Smooth muscle cell (in vitro differentiated cells): ENCODE results near the gene IL12RB1. TPM values are rescaled to one million over a fixed set of nuclear protein-coding genes. Genes with fewer than 3 reads are reported as not detected.

Experiments
- DNase-seq: peaks from one replicate; lab custom pipeline; 2025; ENCODE audit not compliant: unreplicated experiment; lab: John Stamatoyannopoulos, UW
- H2AFZ ChIP-seq: fragments of 200-600 bp; sonication (generic); 2 replicates; pipeline ENCODE4 v1.6.0; 2016; ENCODE audit warnings: antibody characterized with exemption, low read depth, mild to moderate bottlenecking
- H3F3A ChIP-seq: fragments of 200-600 bp; sonication (generic); 2 replicates; pipeline ENCODE4 v1.6.0; 2017; ENCODE audit warnings: antibody characterized with exemption, low read depth
- H3K27ac ChIP-seq: fragments of 200-600 bp; sonication (generic); 2 replicates; pipeline ENCODE4 v1.5.1; 2016; ENCODE audit warnings: low read depth, mild to moderate bottlenecking
- H3K27me3 ChIP-seq: fragments of 200-600 bp; sonication (generic); 2 replicates; pipeline ENCODE4 v1.6.1; 2016; ENCODE audit warnings: low read depth, mild to moderate bottlenecking
- H3K36me3 ChIP-seq: fragments of 200-600 bp; sonication (generic); 2 replicates; pipeline ENCODE4 v1.5.1; 2016; ENCODE audit warnings: low read depth
- H3K4me1 ChIP-seq: fragments of 200-600 bp; sonication (generic); 2 replicates; pipeline ENCODE4 v1.5.1; 2016; ENCODE audit warnings: low read depth
- H3K4me2 ChIP-seq: fragments of 200-600 bp; sonication (generic); 2 replicates; pipeline ENCODE4 v1.6.0; 2016; ENCODE audit warnings: mild to moderate bottlenecking
- H3K4me3 ChIP-seq: fragments of 200-600 bp; sonication (generic); 2 replicates; pipeline ENCODE4 v1.5.1; 2016; ENCODE audit warnings: mild to moderate bottlenecking
- H3K79me2 ChIP-seq: fragments of 200-600 bp; sonication (generic); 2 replicates; pipeline ENCODE4 v1.6.0; 2016; ENCODE audit warnings: low read depth, mild to moderate bottlenecking
- H3K9ac ChIP-seq: fragments of 200-600 bp; sonication (generic); 2 replicates; pipeline ENCODE4 v1.6.0; 2016; ENCODE audit warnings: low read depth
- H3K9me3 ChIP-seq: fragments of 200-600 bp; sonication (generic); replicated peaks from 2 replicates; pipeline ENCODE4 v1.5.1; 2016; ENCODE audit warnings: low read depth
- H4K20me1 ChIP-seq: fragments of 200-600 bp; sonication (generic); 2 replicates; pipeline ENCODE4 v1.6.0; 2016; ENCODE audit warnings: low read depth
- WGBS: methylation state at CpG from one replicate; pipeline ENCODE4 v1.1.7; 2016; ENCODE audit warnings: low lambda C conversion rate; 5-methylcytosine and 5-hydroxymethylcytosine counted together
- polyA plus RNA-seq: library from polyadenylated mRNA; unstranded; fragments of >200 nt; fragmentation: Nextera tagmentation; extraction: Ambion mirVana; gene quantifications from 2 replicates; pipeline ENCODE4 v1.2.1, GENCODE V29; 2016
- total RNA-seq: library from RNA; depleted of rRNA; stranded (reverse); fragments of >200 nt; gene quantifications from 2 replicates; pipeline ENCODE4 v1.2.3, GENCODE V29; 2014
- TF ChIP-seq, protein P1 (sequence below): fragments of 200-600 bp; sonication (generic); IDR thresholded peaks from 2 replicates; pipeline ENCODE4 v1.5.1; 2017; ENCODE audit warnings: borderline replicate concordance, mild to moderate bottlenecking, antibody characterized with exemption; ENCODE audit not compliant: insufficient read depth, poor library complexity, severe bottlenecking

The IL12RB1 gene
- total and polyA plus RNA-seq, 2 experiments from 2014 or later = not detected

DNA sequence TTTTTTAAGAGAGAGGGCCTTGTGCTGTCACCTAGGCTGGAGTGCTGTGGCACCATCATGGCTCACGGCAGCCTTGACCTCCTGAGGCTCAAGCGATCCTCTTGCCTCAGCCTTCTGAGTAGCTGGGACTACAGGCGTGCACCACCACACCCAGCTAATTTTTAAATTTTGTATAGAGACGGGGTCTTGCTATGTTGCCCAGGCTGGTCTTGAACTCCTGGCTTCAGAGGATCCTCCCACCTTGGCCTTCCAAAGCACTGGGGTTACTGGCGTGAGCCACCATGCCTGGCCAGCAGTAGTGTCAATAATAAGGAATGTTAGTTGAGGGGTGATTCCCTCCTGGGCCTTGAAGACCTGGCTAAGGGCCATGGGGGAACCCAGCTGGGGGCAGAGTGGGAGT, 34.4 kb upstream of the IL12RB1 start:
- WGBS = 100% methylated on average over 5 of the region's 5 CpGs
- Histone ChIP-seq H3K4me1 (peaks cover 6% of the 10 kb centered on the region), H3K36me3 (no peaks in the 10 kb centered on the region), H4K20me1 (peaks cover 13% of the 10 kb centered on the region), H3K4me3 (no peak overlapping the region), H3K79me2 (no peaks in the 10 kb centered on the region), H3K9ac (no peak overlapping the region), H3K27ac (no peak overlapping the region), H3K27me3 (no peaks in the 10 kb centered on the region), H2AFZ (no peak overlapping the region), H3F3A (peaks cover 3% of the 10 kb centered on the region), H3K9me3 (no peaks in the 10 kb centered on the region), H3K4me2 (no peak overlapping the region)
- TF ChIP-seq, protein P1, sequence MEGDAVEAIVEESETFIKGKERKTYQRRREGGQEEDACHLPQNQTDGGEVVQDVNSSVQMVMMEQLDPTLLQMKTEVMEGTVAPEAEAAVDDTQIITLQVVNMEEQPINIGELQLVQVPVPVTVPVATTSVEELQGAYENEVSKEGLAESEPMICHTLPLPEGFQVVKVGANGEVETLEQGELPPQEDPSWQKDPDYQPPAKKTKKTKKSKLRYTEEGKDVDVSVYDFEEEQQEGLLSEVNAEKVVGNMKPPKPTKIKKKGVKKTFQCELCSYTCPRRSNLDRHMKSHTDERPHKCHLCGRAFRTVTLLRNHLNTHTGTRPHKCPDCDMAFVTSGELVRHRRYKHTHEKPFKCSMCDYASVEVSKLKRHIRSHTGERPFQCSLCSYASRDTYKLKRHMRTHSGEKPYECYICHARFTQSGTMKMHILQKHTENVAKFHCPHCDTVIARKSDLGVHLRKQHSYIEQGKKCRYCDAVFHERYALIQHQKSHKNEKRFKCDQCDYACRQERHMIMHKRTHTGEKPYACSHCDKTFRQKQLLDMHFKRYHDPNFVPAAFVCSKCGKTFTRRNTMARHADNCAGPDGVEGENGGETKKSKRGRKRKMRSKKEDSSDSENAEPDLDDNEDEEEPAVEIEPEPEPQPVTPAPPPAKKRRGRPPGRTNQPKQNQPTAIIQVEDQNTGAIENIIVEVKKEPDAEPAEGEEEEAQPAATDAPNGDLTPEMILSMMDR = no peak
- DNase-seq = no peak

DNA sequence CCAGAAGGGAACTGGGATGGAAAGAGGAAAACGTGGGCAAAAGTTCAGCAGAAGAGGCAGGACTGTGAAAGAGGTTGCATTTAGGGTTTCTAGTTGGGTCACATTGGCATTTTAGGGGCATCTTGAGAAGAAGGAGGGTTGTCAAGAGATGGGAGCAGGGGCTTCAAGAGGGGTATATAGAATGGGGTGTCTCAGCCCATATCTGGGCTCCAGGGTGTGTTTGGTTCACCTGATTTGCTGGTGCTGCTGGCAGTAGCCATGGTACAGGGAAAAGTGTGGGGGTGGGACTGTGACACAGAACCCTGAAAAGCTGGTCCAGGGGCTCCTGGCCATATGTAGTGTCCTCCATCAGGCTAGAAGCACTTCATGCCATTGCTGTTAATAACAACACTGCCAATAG, 33.4 kb upstream of the IL12RB1 start:
- Histone ChIP-seq H3F3A (peaks cover 3% of the 10 kb centered on the region), H3K4me1 (peaks cover 6% of the 10 kb centered on the region), H2AFZ (no peak overlapping the region), H3K36me3 (no peaks in the 10 kb centered on the region), H3K27me3 (no peaks in the 10 kb centered on the region), H3K9me3 (no peaks in the 10 kb centered on the region), H3K27ac (no peak overlapping the region), H3K79me2 (no peaks in the 10 kb centered on the region), H3K4me3 (no peak overlapping the region), H3K9ac (no peak overlapping the region), H3K4me2 (no peak overlapping the region), H4K20me1 (peaks cover 13% of the 10 kb centered on the region)
- 71% methylated on average over 1 of the region's 1 CpG for WGBS
- TF ChIP-seq, protein P1 = no peak
- no peak for DNase-seq

DNA sequence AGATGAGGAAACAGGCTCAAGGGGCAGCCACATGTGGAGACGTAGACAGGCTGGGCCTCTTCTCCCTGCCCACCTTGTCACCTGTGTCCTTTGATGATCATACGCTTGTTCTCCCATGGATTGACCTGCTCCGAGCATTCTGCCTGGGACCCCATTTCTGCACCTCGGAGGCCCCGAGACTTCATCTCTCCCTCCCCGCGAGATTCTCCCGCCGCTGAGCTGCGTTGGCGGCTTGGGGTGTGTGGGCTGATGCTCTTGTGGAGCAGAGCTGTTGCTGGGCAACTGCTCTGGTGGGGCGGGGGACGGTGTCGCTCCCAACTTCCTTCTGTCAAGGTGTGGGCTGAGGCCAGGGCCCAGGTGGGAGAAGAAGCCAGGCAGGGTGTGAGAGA, 33.0 kb upstream of the IL12RB1 start:
- Histone ChIP-seq H3K9me3 (no peaks in the 10 kb centered on the region), H3K4me2 (no peak overlapping the region), H3K27ac (no peak overlapping the region), H4K20me1 (peaks cover 13% of the 10 kb centered on the region), H3F3A (peaks cover 3% of the 10 kb centered on the region), H3K36me3 (no peaks in the 10 kb centered on the region), H3K27me3 (no peaks in the 10 kb centered on the region), H3K9ac (no peak overlapping the region), H3K4me1 (peaks cover 6% of the 10 kb centered on the region), H3K79me2 (no peaks in the 10 kb centered on the region), H2AFZ (no peak overlapping the region), H3K4me3 (no peak overlapping the region)
- TF ChIP-seq, protein P1 = no peak
- no peak for DNase-seq
- 93% methylated on average over 14 of the region's 14 CpGs for WGBS

DNA sequence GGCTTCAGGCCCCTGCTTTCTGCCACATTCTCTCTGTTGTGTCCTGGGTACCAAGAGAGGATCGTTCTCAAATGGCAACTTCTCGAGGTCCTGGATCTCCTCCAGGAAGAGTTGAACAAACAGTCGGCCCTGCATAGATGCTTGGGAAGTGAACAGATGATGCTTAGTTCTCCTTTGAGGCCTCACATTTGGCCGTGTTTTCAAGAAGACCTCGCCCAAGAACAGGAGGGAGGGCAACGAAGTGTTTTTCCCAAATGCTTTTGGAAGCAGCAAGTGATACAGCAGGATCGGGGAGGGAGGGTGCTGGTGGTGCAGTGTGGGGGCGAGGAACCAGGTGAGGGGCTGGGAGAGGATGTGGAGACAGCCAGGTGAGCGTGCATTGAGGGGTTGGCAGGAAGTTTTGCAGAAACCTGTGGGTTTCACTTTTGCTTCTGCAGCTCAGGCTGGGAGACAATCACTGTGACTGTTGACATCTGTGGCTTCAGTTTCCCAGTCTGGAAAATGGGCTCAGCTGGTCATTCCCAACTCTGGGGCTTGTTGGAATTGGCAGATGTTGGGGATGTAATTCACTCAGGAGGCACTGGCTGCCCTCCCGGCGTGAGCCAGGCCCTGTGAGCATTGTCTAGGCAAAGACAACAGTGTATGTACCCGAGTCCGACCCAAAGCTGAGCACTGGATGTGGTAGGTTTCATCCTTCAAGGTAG, 32.4 kb upstream of the IL12RB1 start:
- H3K9ac ChIP-seq = no peak overlapping the region
- no peaks in the 10 kb centered on the region for H3K27me3 ChIP-seq
- WGBS = 89% methylated on average over 13 of the region's 13 CpGs
- no peaks in the 10 kb centered on the region for H3K79me2 ChIP-seq
- H3F3A ChIP-seq = peaks cover 3% of the 10 kb centered on the region
- peaks cover 13% of the 10 kb centered on the region for H4K20me1 ChIP-seq
- no peak for DNase-seq
- TF ChIP-seq, protein P1 = no peak
- H3K9me3 ChIP-seq = no peaks in the 10 kb centered on the region
- no peak overlapping the region for H2AFZ ChIP-seq
- H3K4me3 ChIP-seq = no peak overlapping the region
- peaks cover 6% of the 10 kb centered on the region for H3K4me1 ChIP-seq
- no peak overlapping the region for H3K4me2 ChIP-seq
- H3K36me3 ChIP-seq = no peaks in the 10 kb centered on the region
- H3K27ac ChIP-seq = no peak overlapping the region
